Activated CD8-positive, alpha-beta memory T cell treated with anti-CD3 and anti-CD28 coated beads, Interleukin-2, amount 50 U/mL, for 4 hours (primary cell): ENCODE results near the gene CCDC40.
A peak's percentile ranks its signal among the peaks of the same experiment; 100 is the strongest.

ENCODE experiments used
- DNase-seq: peaks from one replicate; pipeline ENCODE4 v3.0.0-alpha.2; 2020

The CCDC40 gene

DNA sequence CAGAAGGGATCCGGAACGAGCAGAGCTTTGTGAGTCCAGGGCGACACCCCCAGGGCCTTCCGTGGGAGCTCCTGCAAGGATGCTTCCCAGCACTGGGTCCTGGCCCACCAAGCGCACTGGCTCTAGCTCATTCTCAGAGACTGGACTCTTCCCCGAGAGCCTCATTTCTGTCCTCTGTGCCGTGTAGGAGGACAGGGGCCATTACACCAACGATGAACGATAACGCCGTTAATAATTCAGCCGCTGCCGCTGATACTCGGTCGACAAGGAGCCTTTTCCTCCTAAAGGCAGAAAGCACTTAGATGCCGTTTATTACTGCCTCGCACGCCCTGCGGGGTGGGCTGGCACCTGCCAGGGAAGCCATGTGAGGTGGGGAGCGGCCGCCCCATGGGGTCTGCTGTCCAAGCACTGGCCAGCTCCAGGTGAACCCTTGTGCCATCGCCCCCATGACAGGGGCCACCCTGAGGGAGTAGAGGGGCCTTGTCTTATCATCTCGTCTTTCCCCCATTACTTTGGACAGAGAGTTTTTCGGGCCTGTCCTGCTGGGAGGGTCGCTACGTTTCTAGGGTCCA is 34.3 kb upstream of the CCDC40 start:
- no peak for DNase-seq

DNA sequence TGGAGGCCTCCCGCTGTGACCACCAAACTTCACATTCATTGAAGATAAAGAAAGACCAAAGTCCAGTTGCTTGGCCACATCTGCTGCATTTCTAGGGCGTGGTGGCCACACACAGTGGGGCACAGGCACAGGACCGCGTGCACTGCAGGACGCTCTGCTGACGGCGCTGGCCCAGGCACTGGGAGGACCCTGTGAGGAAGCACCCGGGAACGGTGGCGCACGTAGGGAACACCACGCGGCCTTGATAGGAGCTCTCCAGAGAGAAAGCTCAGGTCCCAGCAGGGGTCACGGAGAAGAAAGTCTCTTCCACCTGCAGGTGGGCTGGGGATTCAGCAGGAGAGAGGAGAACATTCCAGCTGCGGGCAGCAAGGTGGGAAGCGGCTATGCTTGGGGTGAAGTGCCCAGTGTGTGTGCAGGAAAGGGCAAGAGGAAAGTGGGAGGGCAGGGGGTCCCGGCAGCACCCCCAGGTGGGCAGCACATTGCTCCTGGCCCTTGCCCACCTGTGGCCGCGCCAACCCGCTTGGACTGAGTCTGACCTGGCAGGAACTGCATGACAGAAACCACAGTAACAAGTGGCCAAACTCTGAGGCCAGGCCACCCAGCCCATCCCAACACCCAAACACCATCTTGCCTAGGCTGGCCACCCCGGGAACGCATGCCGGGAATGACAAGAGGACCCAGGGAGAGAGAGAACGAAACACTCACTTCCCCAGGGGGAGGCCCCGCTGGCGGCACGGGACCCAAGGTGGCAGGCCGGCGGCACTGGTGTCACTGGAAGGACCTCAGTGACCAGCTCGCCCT is 33.6 kb upstream of the CCDC40 start:
- DNase-seq, result no peak

DNA sequence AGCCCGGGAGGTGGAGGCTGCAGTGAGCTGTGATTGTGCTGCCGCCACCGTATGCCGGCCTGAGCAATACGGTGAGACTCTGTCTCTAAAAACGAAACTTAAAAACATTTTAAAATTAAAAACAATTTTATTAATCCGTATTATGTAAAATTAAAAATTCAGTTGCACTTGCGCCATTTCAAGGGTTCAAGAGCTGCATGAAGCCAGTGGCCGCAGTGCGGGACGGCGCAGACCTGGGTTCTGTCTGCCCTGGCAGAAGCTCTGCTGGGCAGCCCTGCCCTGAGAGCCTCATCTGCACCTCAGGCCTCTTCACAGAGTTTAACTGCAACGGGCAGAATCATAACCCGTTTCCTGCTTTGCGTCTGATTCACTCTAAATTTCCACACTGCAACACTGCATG is 32.5 kb upstream of the CCDC40 start:
- DNase-seq, result no peak

DNA sequence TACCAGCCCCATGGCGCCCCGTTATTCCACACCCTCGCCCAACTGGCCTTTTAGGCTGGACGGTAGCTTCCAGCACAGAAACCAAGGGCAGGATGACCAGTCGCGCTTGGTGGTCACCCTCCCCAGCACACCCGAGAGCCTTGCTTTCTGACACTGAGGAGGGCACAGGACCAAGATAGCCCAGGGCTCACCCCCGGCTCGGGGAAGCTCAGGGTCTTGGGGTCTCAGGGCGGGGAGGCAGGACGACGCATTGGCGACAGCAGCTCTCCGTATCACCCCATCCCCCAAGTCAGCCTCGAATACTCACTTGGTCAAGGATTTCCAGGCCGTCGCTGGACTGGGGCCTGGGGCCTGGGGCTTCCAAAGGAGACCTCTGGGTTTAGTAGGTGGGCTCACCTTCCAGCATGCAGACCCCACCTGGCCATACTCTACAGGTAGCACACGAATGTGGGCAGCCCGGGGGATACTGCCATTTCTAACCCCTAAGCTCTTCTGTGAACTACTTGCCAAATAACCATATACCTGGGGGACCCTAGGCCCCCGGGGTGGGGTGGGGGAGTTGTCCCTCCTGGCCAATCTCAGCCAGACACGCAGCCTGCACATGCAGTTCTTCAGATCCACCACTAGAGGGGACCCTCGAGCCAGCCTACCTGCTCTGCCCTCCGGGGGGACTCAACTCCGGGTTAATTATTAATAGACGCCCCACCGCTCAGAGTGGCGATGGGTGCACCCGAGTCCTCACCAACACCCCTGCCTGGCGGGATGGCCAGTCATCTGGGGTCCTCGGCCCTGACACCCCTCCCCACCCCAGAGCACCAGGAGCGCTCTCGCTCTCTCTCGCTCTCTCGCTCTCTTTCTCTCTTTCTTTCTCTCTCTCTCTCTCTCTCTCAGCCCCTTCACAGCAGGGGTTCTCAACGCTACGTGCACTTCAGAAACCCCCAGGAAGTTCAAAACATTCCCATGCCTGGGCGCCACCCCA is 30.8 kb upstream of the CCDC40 start:
- DNase-seq, result peak; percentile 65

DNA sequence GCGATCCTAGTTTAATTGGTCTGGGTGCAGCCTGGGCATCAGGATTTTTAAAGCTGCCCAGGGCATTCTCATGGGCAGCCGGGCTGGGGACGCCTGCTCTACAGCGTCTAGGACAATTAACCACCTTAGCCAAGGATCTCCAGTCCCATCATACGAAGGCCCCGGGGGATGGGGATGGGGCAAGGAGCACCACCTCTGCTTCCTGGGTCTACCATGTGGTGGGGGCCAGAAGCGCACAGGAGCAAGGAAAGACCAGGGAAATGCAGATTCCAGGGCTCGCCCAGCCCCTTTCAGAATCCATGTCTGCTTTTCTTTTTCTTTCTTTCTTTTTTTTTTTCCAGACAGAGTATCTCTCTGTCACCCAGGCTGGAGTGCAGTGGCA is 30.1 kb upstream of the CCDC40 start:
- DNase-seq, result no peak

DNA sequence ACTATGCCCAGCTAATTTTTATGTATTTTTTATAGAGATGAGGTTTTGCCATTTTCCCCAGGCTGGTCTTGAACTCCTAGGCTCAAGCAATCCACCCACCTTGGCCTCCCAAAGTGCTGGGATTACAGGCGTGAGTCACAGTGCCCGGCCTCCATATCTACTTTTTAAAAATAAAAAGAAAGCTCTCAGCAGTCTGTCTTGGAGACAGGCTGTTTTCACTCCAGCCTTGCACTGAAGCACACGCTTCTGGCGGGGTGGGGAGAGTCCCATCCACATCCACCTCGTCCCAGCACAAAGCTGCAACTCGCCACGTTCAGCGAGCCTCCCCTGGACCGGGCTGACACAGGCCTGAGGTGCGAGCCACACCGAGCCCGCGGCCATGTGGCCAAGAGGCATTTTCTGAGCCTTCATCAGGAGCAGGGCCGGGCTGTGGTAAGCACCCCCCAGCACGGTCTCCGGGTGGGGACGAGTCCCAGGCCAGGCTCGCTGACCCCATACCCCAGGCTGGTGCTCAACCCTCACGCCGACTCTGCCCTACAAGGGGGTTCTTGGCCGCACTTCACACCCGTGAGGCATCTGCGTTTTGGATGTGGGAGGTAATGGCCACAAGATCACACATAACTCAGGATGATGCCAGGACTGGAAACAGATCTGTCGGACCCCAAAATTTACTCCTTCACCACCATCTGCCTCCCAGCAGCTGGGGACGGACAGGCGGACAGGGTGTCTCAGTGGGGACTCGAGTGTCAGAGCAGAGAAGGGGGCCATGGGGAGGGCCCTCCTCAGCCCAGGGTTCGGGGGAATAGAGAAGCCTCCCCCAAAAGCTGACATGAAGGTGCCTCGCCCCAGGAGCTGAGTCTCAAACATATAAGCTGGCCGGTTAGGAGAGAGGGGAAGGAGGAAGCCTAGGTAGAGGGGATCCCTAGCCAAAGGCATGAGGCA is 29.4 kb upstream of the CCDC40 start:
- DNase-seq, result no peak

DNA sequence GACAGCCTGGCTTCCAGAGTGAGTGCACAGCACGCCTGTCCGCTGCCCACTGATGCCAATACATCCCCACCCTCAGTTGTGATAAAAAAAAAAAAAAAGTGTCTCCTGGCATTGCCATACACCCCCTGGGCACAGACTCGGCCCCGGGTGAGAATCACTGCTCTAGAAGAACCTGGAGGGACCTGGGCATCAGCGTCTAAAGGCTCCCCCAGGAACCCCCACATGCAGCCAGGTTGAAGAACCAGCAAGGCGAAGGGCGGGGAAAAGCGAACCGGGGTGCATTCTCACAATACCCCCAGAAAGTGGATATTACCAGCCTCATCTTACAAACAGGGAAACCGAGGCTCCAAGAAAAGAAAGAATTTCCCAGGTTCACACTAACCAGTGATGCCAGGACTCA is 28.5 kb upstream of the CCDC40 start:
- DNase-seq, result no peak

DNA sequence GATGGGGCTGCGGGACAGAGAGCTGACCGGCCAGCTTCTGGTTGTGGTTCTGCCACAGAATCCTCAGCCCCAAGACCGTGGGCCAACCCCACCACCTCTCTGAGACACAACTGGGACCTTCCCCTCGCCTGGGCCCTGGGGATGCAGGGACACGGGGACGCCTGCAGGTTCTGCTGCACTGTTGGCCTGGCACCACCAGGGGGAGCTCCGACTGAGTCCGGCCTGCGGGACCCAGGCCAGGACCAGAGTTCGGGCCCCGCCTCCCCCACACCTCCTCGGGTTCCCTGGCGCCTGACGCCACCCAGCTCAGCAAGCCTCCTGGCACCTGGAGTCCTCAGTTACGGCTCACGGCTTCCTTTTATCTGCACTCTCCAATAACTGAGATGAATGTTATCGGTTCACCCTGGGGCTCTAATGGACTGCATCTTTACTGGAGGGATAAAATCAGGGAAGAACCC is 28.0 kb upstream of the CCDC40 start:
- peak; percentile 77 for DNase-seq

DNA sequence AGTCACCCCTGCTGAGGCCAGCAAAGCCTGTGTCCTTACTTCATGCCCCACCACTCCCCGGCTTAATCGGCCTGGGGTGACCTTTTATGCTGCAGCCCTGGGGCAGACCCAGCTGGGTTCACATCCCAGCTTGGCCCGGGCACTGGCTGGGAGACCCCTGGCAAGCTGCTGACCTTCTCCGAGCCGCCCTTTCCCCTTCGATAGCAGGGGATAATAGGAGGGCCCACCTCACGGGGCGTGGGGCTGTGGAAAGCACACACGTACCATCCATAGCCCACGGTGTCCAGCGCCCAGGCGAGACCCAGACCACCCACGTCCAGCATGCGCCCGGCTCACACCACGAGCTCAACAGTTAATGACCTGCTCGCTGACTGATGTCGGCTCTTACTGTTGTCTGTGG is 27.6 kb upstream of the CCDC40 start:
- DNase-seq, result no peak

DNA sequence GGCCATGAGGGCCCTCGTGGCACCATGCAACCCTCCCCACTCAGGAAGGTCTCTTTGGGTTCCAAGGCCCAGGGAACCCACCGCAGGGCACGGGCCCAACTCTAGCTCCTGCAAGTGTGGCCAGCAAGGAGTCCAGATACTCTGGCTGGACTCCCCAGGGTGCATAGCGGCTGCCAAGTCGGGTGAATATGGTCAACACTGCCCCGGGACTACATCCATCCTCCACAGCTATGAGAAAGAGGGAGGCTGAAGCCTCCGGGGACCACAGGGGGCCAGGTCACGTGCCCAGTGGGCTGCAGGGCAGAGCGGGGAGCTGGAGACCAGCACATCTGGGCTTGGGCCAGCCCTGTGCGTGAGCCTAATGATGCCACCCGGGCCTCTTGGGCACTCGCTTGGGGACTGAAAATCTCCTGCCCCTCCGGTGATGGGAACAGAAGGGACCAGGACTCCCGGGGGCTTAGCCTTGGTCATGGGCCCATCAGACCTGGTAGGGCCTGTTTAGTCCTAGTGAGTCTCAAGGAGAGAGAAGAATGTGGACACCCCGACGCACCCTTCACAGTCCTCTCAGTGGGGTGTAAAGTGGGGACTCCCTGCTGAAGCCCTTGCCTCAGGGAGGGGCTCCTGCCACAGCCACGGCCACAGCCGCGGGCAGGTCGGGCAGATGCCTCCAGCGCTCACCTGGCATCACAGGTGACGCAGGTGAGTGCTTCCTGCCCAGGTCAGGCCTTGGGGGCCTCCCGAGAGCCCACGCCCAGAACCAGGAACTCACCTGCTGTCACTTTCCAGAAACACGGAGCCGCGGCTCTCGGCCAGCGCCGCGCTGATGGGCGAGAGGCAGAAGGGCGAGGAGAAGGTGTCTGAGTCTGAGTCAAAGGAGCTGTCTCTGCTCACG is 26.8 kb upstream of the CCDC40 start:
- no peak for DNase-seq

DNA sequence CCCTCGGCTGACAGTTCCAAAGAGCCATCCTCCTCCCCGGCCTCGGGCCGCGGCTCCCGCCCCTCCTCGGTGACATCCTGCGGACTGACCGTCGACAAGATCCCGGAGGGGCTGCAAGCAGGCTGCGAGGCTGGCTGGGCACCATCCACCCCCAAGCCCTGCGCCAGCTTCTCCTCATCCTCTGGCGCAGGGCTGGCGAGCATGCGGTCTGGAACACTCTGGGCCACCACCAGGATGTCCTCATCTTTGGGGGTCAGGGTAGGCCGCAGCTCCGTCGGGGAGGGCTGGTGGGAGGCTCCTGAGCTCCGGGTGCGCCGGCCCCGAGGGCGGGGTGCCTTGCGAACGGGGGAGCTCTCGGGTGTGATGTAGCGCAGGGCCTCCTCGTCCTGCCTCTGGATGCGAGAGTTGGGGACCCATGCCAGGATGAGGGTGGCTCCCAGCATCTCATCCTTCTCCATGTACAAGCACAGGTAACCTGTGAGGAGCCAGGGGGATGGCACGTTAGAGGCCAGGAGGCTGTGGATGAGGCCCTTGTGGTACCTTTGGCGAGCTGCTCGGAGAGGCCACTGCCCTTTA is 26.1 kb upstream of the CCDC40 start:
- DNase-seq, result no peak

DNA sequence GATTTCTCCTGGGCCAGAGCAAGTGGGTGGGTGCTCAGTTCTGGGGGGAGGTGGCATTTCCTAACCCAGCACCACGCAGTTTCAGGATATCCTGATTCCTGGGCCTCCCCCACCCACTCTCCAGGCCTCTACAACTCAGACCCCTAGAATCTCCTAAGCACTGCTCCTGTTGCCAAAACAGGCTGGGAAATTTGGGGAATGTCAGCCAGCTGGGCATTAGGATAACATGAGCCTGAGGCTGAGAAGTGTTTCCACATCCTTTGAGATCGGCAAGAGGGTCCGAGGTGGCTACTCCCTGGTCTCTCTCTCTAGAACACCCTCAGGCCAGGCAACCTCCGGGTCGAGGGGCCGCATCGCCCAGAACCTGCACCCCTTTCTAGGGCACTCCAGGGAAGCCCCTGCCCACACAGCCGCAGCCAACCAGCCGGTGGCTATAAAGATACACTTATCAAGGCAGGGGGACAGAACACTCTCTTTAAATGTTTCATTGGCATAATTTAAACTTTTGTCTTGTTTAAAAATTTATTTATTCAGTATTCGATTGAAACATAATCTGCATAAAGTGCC is 24.4 kb upstream of the CCDC40 start:
- DNase-seq, result no peak

DNA sequence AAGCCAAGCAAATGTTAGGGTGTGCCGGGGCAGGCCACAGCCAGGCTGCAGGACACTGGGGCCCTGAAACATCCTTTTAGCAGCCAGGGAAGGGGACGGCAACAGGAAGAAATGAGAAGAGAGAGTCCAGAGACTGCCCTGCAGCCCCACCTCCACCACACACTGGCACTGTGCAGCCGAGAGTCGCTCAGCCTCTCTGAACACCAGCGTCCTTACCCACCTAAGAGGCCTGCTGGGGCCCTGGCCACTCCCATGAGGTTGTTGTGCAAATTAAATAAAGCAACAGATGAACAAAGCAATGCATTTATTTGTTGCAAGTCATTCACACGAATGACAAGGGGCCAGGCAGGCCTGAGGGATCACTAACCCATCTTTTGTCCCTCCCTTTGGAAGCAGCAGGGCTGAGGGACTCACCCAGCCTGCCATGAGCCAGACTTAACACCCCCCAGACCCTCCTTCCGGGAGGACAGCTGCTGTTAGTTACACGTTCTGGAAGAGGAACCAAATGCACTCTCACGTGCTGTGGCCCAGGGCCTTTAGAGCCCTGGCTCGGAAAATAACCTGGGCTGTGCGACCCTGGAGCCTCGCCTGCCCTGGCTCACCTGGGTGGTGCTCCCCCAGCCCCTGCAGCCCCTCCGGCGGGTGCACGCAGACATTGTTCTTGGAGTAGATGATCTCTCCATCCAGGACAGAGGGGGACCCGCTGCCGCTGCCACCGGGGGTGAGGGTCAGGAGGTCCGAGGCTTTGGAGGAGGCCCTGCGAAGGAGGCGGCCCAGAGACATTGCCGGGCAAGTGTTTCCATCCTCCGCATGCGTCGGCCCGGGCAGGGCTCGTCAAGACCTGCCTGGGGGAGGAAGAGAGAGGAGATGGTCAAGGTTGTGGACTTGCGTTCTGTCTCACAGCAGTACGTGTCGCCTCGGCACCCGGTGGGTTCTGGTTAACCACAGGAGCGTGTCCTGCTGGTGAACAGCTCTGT is 23.4 kb upstream of the CCDC40 start:
- DNase-seq, result no peak

DNA sequence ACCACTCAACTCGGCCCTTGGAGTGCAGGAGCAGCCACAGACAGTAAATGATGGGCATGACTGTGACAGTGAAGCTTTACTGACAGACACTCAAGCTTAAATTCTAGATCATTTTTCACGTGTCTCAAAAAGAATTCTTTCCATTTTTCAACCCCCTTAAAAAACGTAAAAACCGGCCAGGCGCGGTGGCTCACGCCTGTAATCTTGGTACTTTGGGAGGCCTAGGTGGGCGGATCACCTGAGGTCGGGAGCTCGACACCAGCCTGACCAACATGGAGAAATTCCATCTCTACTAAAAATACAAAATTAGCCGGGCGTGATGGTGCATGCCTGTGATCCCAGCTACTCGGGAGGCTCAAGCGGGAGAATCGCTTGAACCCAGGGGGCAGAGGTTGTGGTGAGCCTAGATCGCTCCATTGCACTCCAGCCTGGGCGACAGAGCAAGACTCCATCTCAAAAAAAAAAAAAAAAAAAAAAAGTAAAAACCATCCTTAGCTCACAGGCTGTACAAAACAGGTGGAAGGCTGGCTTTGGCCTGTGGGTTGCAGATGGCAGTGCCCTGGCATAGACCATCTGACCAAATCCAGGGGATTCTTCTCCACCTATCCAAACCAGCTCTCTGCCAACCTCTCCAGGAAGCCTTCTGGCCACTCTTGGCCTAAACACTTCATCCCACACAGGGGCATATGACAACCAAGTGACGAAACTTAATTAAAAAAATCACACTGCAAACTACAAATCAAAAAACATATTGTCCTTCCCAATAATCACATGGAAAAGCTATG is 19.0 kb upstream of the CCDC40 start:
- no peak for DNase-seq

DNA sequence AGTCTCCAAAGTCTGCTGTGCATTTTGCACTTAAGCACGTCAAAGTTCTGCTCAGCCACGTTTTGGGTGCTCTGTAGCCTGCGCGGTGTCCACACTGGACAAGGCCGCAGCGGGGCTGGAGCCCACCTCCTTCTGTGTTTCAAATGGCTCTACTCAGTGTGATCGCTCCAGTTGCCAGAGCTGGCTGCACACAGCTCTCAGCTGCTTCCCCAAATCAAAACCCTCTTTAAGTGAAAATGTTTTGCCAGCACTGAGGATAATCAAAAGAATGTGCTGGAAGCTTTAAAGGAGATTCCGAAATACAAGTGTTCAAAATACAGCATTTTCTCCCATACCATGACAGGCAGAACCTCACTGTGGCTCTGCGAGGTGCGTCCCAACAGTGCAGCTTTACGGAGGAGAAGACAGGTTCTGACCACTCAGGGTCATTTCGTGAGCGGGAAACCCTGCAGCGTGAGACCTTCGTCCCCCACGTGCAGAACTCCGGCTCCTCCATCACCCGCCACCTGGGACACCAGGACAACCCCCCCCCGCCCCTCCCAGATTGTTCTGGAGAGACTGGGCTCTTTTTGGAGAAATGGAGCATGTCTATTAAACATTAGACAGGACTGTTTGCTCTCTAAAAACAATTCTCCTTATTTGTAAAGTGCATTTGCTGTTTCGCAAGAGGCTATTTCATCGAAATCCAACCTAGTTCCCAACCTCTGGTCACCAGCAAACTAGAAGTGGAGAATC is 17.4 kb upstream of the CCDC40 start:
- DNase-seq, result no peak

DNA sequence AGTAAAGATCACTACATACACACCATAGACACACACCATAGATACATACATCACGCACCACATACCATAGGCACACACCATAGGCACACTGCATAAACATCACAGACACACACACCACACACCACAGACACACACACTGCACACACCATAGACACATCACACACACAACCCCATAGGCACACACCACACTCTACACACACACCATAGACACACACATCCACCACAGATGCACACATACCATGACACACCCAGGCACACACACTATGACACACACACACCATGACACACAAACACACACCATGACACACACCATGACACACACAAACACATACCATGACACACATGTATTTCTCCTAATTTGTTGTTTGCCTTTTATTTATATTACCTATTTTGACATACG is 14.8 kb upstream of the CCDC40 start:
- no peak for DNase-seq

DNA sequence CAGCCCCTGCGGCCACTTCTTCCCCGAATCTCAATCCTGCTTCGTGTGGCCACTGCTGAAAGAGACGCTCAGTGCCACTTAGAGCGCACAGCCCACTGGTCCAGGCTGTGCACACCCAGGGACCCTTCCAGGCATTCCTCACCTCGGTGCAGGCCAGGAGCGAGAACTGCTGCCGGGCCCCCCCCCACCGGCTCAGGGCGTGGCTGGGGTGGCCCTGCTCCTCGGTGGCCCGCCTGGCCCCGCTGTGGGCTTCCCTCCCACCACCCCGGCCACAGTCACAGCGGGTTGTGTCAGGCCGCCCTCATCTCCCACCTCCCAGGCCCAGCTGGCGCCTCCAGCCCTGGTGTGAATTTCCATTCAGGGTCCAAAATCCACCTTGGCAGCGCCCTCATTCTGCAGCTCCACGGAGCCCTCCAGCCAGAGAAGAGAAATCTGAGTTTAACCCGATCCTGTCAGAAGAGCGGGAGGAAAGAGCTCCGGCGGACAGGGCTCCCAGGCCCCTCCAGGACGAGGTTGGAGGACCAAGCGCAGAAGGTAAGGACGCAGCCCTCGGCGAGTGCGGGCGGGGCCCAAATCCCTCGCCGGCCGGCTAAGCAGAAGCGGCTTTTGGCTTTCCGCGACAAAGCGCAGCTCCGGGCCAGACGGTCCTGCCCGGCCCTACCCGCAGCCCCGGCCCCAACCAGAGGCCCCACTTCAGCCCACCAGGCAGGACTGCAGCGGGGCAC is 12.8 kb upstream of the CCDC40 start:
- no peak for DNase-seq
